Measurements from ENCODE around the gene SUMO3.

- TF ChIP-seq CTCF (IDR thresholded peaks at IDR 0.05; ENCODE audit: insufficient read depth, low read length) (no peak), POLR2AphosphoS5 (IDR thresholded peaks at IDR 0.05; ENCODE audit: low read depth) (no peak)
These were observed 54.2 kb downstream of the SUMO3 start for GRCh38 chr21:44763451-44764318.

Data from HL-60 (cell line).